ENCODE measurements around the gene ZC3H18. TPM values are rescaled to one million over a fixed set of nuclear protein-coding genes. Genes with fewer than 3 reads are reported as not detected.

The ZC3H18 gene
- total RNA-seq, 1 donor: 17.7 TPM

DNA sequence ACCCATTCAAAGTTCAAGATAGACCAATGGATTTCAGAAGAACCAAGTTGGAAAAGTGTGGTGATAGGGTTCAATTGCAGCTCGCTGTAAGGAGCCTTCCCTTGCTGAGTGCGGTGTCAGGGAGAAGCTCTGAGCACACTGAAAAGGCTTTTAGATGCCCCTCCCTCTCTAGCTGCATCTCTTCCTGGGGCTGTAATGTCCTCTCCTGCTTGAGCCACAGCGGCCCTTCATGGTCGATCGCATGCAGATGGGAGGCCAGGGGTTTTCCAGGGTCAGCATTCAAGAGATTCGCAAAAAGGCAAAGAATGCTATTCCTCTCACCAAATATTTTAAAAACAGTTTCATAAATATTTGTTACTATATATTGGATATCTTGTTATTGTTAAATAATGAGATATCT, 23.7 kb downstream of the ZC3H18 start:
- DNase-seq (ENCODE audit: low read depth): no peak
- TF ChIP-seq, protein P1, sequence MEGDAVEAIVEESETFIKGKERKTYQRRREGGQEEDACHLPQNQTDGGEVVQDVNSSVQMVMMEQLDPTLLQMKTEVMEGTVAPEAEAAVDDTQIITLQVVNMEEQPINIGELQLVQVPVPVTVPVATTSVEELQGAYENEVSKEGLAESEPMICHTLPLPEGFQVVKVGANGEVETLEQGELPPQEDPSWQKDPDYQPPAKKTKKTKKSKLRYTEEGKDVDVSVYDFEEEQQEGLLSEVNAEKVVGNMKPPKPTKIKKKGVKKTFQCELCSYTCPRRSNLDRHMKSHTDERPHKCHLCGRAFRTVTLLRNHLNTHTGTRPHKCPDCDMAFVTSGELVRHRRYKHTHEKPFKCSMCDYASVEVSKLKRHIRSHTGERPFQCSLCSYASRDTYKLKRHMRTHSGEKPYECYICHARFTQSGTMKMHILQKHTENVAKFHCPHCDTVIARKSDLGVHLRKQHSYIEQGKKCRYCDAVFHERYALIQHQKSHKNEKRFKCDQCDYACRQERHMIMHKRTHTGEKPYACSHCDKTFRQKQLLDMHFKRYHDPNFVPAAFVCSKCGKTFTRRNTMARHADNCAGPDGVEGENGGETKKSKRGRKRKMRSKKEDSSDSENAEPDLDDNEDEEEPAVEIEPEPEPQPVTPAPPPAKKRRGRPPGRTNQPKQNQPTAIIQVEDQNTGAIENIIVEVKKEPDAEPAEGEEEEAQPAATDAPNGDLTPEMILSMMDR (IDR thresholded peaks at IDR 0.05; ENCODE audit: insufficient read depth, low read depth, low read length): no peak
- no peak overlapping the region for H3K4me3 ChIP-seq (ENCODE audit: low read depth, low read length)

DNA sequence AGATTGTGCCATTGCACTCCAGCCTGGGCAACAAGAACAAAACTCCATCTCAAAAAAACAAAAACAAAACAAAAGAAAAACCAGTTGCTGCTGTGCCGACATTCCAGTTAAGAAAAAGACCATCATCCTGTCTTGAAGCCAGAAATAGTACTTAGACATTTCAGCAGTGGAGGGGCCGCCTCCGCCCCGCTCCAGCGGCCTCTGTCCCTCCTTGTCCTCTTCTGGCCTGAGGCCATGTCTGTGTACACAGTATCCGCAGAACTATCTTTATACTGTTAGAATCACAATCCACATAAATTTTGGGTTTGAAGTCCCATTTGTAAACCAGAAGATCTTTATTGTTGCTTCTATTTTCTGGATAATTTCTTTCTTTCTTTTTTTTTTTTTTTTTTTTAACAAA, 24.9 kb downstream of the ZC3H18 start:
- no peak for DNase-seq (ENCODE audit: low read depth)
- TF ChIP-seq, protein P1 (IDR thresholded peaks at IDR 0.05; ENCODE audit: insufficient read depth, low read depth, low read length): no peak
- no peak overlapping the region for H3K4me3 ChIP-seq (ENCODE audit: low read depth, low read length)

DNA sequence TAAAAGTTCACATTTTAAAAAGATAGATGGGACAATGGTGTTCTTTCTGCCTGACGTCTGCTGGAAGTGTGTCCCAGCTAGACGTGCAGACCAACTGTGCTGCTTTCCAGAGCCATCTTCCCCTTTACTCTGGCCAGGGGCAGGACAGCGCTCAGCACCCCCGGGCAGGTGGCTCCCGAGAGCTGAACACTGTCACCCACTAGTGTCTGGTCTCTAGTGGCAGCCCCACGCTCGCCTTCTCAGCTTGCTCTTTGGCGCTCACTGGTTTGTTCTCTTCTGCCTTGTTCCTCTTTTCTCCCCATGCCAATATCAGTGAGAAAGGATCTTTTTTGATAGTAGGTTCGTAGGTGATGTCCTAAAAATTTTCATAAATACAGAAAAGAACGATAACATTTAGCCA, 25.7 kb downstream of the ZC3H18 start:
- TF ChIP-seq, protein P1 (IDR thresholded peaks at IDR 0.05; ENCODE audit: insufficient read depth, low read depth, low read length): no peak
- no peak for DNase-seq (ENCODE audit: low read depth)
- no peak overlapping the region for H3K4me3 ChIP-seq (ENCODE audit: low read depth, low read length)

DNA sequence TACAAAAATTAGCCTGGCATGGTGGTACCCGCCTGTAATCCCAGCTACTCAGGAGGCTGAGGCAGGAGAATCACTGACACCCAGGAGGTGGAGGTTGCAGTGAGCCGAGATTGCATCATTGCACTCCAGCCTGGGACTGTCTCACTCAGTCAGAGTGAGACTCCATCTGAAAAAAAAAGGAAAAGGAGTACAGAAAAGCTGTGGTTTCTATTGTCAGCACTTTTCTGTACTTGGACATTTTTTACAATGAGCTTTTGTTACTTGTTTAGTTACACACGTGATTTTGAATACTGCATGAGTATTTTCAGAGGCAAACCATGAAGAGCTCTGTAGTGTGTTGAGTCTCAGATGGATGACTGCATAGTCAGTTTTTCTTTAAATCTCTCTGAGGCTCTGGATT, 26.3 kb downstream of the ZC3H18 start:
- TF ChIP-seq, protein P1 (IDR thresholded peaks at IDR 0.05; ENCODE audit: insufficient read depth, low read depth, low read length): no peak
- H3K4me3 ChIP-seq (ENCODE audit: low read depth, low read length): no peak overlapping the region
- DNase-seq (ENCODE audit: low read depth): no peak

DNA sequence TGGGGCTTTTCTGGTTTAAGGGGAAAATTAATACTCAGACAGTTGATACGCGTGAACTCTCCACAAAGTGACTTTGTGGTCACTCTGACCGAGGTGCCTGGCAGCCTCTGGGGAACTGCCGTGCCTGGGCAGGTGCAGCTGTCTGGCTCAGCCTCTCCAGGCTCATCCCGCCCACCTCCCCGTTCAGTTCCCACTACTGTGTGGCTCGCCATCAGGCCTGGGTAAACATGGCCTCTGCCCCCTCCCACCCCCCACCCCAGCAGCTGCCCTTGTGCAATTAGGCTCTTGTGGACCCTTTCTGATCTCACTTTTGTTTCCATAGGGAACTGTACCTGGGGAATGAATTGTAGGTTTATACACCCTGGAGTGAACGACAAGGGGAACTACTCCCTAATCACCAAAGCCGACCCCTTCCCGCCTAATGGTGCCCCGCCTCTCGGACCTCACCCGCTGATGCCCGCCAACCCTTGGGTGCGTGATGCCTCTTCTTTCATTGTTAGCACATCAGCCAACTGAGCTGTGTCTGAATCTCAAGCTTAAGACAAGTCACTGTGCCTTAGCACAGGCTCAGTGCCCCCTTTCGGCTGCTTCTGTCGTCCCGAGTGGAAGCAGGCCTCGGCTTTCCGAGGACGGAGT, 27.8 kb downstream of the ZC3H18 start:
- DNase-seq (ENCODE audit: low read depth): no peak
- TF ChIP-seq, protein P1 (IDR thresholded peaks at IDR 0.05; ENCODE audit: insufficient read depth, low read depth, low read length): no peak
- no peak overlapping the region for H3K4me3 ChIP-seq (ENCODE audit: low read depth, low read length)

DNA sequence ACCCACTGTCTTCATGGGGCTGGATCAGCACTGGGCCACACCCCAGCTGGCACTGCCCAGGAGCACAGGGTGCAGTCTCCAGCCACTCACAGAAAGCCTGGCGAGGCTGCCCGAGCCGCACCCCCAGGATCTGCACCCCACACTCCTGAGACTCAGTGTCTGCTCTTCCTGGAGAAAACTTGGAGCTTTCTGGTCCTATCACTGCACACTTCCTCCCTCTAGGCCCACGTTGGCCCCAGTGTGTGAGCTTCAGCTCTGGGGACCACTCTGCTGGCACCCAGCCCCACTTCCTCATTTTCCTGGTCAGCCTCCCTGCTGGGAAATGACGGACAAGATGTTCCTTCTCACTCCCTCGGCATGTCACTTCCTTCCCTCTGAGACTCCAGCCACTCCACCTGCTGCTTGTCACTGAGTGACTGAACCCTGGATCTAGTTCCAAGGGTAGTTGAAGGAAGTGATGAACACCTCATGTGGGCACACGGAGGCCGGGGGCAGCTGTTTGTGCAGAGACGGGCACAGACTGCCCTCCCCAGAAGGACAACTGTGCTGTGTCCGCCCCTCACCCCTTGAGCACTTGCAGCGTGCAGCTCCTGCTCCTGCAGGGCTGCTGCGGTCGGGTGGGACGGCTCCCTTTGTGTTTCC, 29.0 kb downstream of the ZC3H18 start:
- DNase-seq (ENCODE audit: low read depth): no peak
- H3K4me3 ChIP-seq (ENCODE audit: low read depth, low read length): no peak overlapping the region
- TF ChIP-seq, protein P1 (IDR thresholded peaks at IDR 0.05; ENCODE audit: insufficient read depth, low read depth, low read length): no peak
